ENCODE data around the gene SRC.

DNA sequence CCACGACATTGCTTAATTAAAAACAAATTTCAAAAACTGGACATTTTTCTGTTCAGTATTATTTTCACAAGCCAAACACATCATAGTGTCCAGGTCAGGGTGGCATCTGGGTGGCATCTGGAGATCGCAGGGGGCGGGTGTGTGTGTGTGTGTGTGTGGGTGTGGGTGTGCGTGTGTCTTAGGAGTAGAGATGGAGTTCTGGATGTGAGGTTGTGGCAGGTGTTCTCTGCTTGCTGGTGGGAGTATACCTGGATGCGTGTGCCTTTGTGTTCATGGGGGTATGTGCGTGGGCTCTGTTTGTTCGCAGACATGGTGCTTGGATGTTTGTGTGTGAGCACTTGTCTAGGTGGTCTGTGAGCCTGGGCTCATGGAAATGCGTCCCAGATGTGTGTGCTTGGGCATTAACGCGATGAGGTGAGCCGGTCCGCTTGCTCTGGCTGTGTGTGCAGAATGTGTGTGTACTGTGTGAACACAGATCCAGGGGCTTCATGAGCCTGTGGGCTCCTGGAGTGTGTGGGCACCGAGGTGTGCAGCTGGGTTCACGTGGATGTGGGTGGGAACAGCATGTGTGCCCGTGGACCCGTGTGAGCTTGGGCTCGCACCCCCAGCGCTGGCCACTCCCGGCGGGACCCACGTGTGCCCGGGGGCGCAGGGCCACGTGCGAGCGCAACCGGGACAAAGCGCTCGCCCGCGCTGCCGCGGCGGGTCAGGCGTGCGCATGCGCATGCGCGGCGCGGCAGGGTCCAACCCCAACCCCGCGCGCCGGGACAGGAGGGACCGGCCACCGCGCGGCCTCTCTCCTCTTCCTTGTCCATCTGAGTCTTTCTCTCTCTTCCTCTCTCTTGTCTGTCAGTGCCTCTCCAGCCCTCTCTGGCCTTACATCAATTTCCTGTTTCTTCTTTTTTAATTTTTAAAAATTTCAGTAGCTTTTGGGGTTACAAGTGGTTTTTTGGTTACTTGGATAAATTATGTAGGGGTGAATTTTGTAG is 60.4 kb downstream of the SRC start:
- TF ChIP-seq, protein P1, sequence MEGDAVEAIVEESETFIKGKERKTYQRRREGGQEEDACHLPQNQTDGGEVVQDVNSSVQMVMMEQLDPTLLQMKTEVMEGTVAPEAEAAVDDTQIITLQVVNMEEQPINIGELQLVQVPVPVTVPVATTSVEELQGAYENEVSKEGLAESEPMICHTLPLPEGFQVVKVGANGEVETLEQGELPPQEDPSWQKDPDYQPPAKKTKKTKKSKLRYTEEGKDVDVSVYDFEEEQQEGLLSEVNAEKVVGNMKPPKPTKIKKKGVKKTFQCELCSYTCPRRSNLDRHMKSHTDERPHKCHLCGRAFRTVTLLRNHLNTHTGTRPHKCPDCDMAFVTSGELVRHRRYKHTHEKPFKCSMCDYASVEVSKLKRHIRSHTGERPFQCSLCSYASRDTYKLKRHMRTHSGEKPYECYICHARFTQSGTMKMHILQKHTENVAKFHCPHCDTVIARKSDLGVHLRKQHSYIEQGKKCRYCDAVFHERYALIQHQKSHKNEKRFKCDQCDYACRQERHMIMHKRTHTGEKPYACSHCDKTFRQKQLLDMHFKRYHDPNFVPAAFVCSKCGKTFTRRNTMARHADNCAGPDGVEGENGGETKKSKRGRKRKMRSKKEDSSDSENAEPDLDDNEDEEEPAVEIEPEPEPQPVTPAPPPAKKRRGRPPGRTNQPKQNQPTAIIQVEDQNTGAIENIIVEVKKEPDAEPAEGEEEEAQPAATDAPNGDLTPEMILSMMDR (IDR thresholded peaks at IDR 0.05; ENCODE audit: extremely low read depth in 1 of 2, insufficient read depth in 1 of 2, low read depth in 1 of 2, low read length in 2 of 2), result no peak
- peak; percentile 71 for TF ChIP-seq POLR2A (IDR thresholded peaks at IDR 0.05; ENCODE audit: low read depth, low read length)
- TF ChIP-seq JUN (IDR thresholded peaks at IDR 0.05; ENCODE audit: borderline replicate concordance, insufficient read depth, insufficient read length, low read depth), result no peak
- peak; percentile 83 for TF ChIP-seq POLR2AphosphoS5 (IDR thresholded peaks at IDR 0.05; ENCODE audit: insufficient read depth, low read depth, low read length)
- TF ChIP-seq, protein P2, sequence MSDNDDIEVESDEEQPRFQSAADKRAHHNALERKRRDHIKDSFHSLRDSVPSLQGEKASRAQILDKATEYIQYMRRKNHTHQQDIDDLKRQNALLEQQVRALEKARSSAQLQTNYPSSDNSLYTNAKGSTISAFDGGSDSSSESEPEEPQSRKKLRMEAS (IDR thresholded peaks at IDR 0.05; ENCODE audit: insufficient read depth, insufficient read length), result peak; percentile 81
- TF ChIP-seq EZH2 (IDR thresholded peaks at IDR 0.05; ENCODE audit: borderline replicate concordance, low read depth, low read length, severe bottlenecking), result no peak
- TF ChIP-seq GATA2 (IDR thresholded peaks at IDR 0.05; ENCODE audit: insufficient read depth, insufficient read length, low read depth, low read length), result no peak
- TF ChIP-seq MYC (IDR thresholded peaks at IDR 0.05; ENCODE audit: low read depth, low read length), result peak; percentile 59
- no peak for TF ChIP-seq FOS (IDR thresholded peaks at IDR 0.05; ENCODE audit: borderline replicate concordance, insufficient read depth, low read length)

Data from endothelial cell of umbilical vein (primary cell).